K562 (cell line): ENCODE measurements around the gene FBXO44. TPM values are rescaled to one million over a fixed set of nuclear protein-coding genes. Genes with fewer than 3 reads are reported as not detected.
A peak's percentile ranks its signal among the peaks of the same experiment; 100 is the strongest.

ENCODE experiments used
- ARID2 ChIP-seq: fragments of 450-650 bp; IDR thresholded peaks from 2 replicates; pipeline ENCODE4 v1.6.1; 2017; ENCODE audit warnings: antibody characterized with exemption, mild to moderate bottlenecking
- BACH1 ChIP-seq: fragments of 200-800 bp; sonication (Bioruptor generic); IDR thresholded peaks from 2 replicates; pipeline ENCODE4 v1.6.1; 2016; ENCODE audit warnings: missing genetic modification characterization, missing compliant biosample characterization
- BCOR ChIP-seq: fragments of 450-650 bp; IDR thresholded peaks from 2 replicates; pipeline ENCODE4 v1.6.1; 2016
- CBFA2T3 ChIP-seq: fragments of 450-650 bp; IDR thresholded peaks from 2 replicates; pipeline ENCODE4 v1.6.1; 2017
- PHF21A ChIP-seq: fragments of 450-650 bp; IDR thresholded peaks from 2 replicates; pipeline ENCODE4 v1.6.1; 2017; ENCODE audit warnings: low read depth, borderline replicate concordance
- RBM34 ChIP-seq: fragments of 200-400 bp; formaldehyde crosslinking; IDR thresholded peaks from 2 replicates; pipeline ENCODE4 v1.6.1; 2018; ENCODE audit warnings: low read length, borderline replicate concordance; ENCODE audit not compliant: insufficient read depth
- RCOR1 ChIP-seq, 2 experiments: IDR thresholded peaks; 2 replicates each; pipeline ENCODE4 v1.6.1; 2012; ENCODE audit warnings: low read depth in 2 of 2, low read length in 2 of 2, borderline replicate concordance in 1 of 2, improper control_type of control experiment in 1 of 2
- ZBTB17 ChIP-seq: fragments of 450-650 bp; formaldehyde crosslinking; IDR thresholded peaks from 2 replicates; pipeline ENCODE4 v1.4.0; 2020; ENCODE audit warnings: mild to moderate bottlenecking
- ZNF217 ChIP-seq: sonication (generic); formaldehyde crosslinking; IDR thresholded peaks from 2 replicates; pipeline ENCODE4 v1.8.0; 2022; ENCODE audit warnings: mild to moderate bottlenecking, missing genetic modification reagents
- ZNF253 ChIP-seq: fragments of 250-450 bp; sonication (Bioruptor Pico); conservative IDR thresholded peaks from 2 replicates; pipeline ENCODE4 v1.6.1; 2021; ENCODE audit warnings: mild to moderate bottlenecking
- polyA plus RNA-seq, 8 experiments: library from polyadenylated mRNA; depleted of rRNA in 4 of 8; stranded (reverse) in 5 of 8; unstranded in 3 of 8; fragments of >200 nt; fragmentation: Nextera tagmentation in 2 of 8; fragmentation: Illumina TruSeq in 1 of 8; extraction: Ambion mirVana in 2 of 8; extraction: Trizol in 1 of 8; gene quantifications; 2 replicates each; pipeline versions ENCODE4 v1.2.1 to v1.2.3, GENCODE V29; 2011 to 2014; ENCODE audit warnings: inconsistent platforms in 1 of 8, missing spikeins in 1 of 8
- total RNA-seq, 7 experiments: library from RNA; depleted of rRNA in 6 of 7; stranded (reverse); fragments of >200 nt in 6 of 7; fragmentation: Illumina TruSeq in 2 of 7; extraction: Trizol in 2 of 7; gene quantifications; 2 replicates each; pipeline versions ENCODE4 v1.2.1 to v1.2.3, GENCODE V29; 2011 to 2021; ENCODE audit warnings: low replicate concordance in 1 of 7
- TF ChIP-seq, protein P1 (sequence below): sonication (generic); formaldehyde crosslinking; IDR thresholded peaks from 2 replicates; pipeline ENCODE4 v1.9.0; 2022; ENCODE audit warnings: mild to moderate bottlenecking, missing genetic modification reagents
- TF ChIP-seq, protein P2 (sequence below), 2 experiments: IDR thresholded peaks; 2 replicates each; pipeline ENCODE4 v1.6.1; 2011; ENCODE audit warnings: borderline replicate concordance in 1 of 2, control low read depth in 1 of 2, low read depth in 1 of 2, low read length in 1 of 2, mild to moderate bottlenecking in 1 of 2, mixed read lengths in 1 of 2, moderate library complexity in 1 of 2; ENCODE audit not compliant: insufficient read depth in 1 of 2, insufficient read length in 1 of 2, poor library complexity in 1 of 2, severe bottlenecking in 1 of 2; ENCODE audit errors: extremely low read depth in 1 of 2
- TF ChIP-seq, protein P3 (sequence below), 3 experiments: fragments of 200-800 bp in 1 of 3; fragments of 250-450 bp in 1 of 3; fragments of 450-650 bp in 1 of 3; sonication (Bioruptor Pico) in 1 of 3; sonication (Bioruptor generic) in 1 of 3; formaldehyde crosslinking in 1 of 3; IDR thresholded peaks; 2 replicates each; pipeline versions ENCODE4 v1.6.1 to v1.8.0; 2016 to 2022; ENCODE audit warnings: mild to moderate bottlenecking in 2 of 3, missing genetic modification characterization in 2 of 3, missing compliant biosample characterization in 1 of 3, moderate library complexity in 1 of 3

Gene FBXO44
- total and polyA plus RNA-seq, 9 of the 15 experiments (the other 6 are each of a cell fraction or from before 2014, with no cell fraction given) = 0.69 to 20.9 (median 6.7) TPM

DNA sequence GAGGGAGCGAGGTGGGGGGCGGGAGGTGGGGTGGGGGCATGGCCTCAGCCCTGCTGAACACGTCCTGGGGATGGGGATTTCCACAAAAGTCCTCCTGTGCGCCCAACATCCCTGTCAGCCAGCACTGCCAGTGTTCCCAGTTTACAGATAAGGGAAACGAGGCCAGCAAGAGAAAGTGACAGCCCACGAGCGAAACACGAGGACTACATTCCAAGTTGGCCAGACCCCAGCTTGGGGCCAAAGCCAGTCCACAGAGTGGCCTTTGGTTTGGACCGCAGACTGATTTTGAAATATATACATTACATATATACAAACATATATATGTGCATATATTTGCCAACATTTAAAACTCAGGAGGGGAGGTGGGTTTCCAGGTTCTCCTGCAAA lies 5.4 kb upstream of the FBXO44 start (continued):
- 0 out of 4 replicates have a peak, but pooled peaks of 1 of the 2 experiments have one; percentile 35 for TF ChIP-seq RCOR1 (IDR thresholded peaks at IDR 0.05; ENCODE audit: borderline replicate concordance in 1 of 2, low read depth in 2 of 2, low read length in 2 of 2)
- no peak for TF ChIP-seq ZNF253 (CRISPR knock-in tag)
- TF ChIP-seq, protein P1, sequence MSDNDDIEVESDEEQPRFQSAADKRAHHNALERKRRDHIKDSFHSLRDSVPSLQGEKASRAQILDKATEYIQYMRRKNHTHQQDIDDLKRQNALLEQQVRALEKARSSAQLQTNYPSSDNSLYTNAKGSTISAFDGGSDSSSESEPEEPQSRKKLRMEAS (CRISPR knock-in tag) = peak; percentile 47
- TF ChIP-seq, protein P2, sequence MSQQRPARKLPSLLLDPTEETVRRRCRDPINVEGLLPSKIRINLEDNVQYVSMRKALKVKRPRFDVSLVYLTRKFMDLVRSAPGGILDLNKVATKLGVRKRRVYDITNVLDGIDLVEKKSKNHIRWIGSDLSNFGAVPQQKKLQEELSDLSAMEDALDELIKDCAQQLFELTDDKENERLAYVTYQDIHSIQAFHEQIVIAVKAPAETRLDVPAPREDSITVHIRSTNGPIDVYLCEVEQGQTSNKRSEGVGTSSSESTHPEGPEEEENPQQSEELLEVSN (IDR thresholded peaks at IDR 0.05; ENCODE audit: borderline replicate concordance in 1 of 2, extremely low read depth in 1 of 2, insufficient read depth in 1 of 2, insufficient read length in 1 of 2, low read depth in 1 of 2, low read length in 1 of 2, poor library complexity in 1 of 2, severe bottlenecking in 1 of 2) = peak; percentile 21 to 62
- TF ChIP-seq PHF21A = no peak
- no peak for TF ChIP-seq BACH1 (tag)
- no peak for TF ChIP-seq CBFA2T3
- TF ChIP-seq, protein P3, sequence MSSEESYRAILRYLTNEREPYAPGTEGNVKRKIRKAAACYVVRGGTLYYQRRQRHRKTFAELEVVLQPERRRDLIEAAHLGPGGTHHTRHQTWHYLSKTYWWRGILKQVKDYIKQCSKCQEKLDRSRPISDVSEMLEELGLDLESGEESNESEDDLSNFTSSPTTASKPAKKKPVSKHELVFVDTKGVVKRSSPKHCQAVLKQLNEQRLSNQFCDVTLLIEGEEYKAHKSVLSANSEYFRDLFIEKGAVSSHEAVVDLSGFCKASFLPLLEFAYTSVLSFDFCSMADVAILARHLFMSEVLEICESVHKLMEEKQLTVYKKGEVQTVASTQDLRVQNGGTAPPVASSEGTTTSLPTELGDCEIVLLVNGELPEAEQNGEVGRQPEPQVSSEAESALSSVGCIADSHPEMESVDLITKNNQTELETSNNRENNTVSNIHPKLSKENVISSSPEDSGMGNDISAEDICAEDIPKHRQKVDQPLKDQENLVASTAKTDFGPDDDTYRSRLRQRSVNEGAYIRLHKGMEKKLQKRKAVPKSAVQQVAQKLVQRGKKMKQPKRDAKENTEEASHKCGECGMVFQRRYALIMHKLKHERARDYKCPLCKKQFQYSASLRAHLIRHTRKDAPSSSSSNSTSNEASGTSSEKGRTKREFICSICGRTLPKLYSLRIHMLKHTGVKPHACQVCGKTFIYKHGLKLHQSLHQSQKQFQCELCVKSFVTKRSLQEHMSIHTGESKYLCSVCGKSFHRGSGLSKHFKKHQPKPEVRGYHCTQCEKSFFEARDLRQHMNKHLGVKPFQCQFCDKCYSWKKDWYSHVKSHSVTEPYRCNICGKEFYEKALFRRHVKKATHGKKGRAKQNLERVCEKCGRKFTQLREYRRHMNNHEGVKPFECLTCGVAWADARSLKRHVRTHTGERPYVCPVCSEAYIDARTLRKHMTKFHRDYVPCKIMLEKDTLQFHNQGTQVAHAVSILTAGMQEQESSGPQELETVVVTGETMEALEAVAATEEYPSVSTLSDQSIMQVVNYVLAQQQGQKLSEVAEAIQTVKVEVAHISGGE (CRISPR knock-in tag; IDR thresholded peaks at IDR 0.05) = no peak
- no peak for TF ChIP-seq ZBTB17 (CRISPR knock-in tag)
- no peak for TF ChIP-seq RBM34
- TF ChIP-seq ARID2 = no peak
- TF ChIP-seq ZNF217 = no peak
- TF ChIP-seq BCOR = peak; percentile 14; the same call in 1 of the 2 replicates
